NCI-H524 treated with DMSO at 0.1 percent for 48 hours (cell line): ENCODE measurements around the gene SLC39A8.

Source experiments
- DNase-seq: peaks from one replicate; lab custom pipeline; 2025; lab: John Stamatoyannopoulos, UW

SLC39A8 gene

DNA sequence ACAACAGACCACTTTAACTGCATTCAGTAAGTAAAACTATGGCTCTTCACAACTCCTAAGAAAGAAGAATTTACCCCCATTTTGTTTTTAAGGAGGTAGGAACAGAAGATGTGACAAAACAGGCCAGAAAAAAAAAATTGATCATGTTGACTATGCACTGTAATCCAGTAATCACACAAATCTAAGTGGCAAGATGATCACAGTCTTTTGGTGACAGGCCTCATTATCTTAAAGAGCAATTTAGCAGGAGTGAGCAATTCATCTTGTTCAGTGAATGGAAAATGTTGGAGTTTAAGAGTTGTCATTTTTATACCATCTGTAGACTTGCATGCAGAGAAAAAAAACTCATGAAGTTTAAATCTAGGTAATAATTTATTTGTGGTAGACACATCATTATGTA, 115.1 kb downstream of the SLC39A8 start:
- no peak for DNase-seq

DNA sequence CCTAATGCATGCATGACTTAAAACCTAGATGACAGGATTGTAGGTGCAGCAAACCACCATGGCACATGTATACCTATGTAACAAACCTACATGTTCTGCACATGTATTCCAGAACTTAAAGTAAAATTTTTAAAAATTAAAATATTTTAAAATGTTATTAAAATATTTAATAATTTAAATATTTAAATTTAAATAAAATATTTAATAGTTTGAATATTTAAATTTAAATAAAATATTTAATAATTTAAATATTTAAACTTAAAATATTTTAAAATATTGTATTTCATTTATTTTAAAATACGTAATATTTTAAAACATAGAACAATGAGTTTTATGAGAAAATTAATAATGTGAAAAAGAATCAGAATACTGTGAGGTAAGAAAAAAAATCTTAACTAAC, 117.9 kb downstream of the SLC39A8 start:
- DNase-seq, result no peak

- DNase-seq, result no peak
These were observed 121.8 kb downstream of the SLC39A8 start for GRCh38 chr4:102223461-102223860.

DNA sequence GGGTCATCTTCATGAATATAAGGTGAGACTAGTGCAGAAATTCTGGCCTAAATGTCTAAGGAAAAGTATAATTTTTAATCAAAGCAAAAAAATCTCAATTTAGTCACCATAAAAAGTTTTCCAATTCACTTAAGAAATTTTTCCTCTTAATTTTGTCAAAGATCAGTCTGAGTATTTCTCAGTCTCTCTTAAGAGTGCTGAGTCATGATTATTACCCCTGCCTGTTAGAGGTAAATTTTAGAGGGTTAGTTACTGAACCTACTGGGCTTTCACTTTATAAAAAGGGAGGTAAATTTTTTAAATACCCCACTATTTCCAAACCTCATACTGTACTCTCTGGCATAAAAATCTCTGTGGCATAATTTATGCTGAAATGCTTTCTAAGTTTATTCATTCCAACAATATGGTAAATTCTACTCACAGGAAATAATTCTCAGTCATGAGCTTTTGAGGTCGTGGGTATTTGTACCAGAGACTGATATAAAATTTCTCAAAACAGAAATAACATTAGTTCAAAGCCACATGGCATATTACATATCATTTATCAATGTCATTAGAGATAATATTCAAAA, 122.4 kb downstream of the SLC39A8 start:
- no peak for DNase-seq

- no peak for DNase-seq
These were observed 126.2 kb downstream of the SLC39A8 start for GRCh38 chr4:102219129-102219528.

- no peak for DNase-seq
These were observed 126.6 kb downstream of the SLC39A8 start for GRCh38 chr4:102218656-102219055.

- no peak for DNase-seq
These were observed 127.4 kb downstream of the SLC39A8 start for GRCh38 chr4:102217775-102218355.

- DNase-seq, result no peak
These were observed 127.9 kb downstream of the SLC39A8 start for GRCh38 chr4:102217345-102217744.

DNA sequence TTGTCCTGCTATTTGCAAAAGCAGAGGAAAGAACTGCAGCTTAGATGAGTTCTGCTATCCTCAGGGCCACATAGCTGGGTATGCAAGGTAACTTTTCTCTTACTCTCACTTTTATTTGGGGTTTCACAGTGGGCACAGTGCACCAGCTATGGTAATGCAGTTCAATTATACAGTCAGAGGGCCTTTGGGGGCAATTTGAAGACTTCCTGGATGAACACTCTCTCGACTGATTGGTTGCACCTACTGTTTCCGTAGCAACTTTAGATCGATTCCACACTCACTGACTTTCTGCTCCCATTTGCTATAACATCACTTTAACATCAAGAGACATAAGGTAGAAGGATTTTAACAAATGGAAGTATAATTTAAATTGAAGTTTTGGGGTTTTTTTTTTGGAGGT, 128.6 kb downstream of the SLC39A8 start:
- DNase-seq, result no peak

DNA sequence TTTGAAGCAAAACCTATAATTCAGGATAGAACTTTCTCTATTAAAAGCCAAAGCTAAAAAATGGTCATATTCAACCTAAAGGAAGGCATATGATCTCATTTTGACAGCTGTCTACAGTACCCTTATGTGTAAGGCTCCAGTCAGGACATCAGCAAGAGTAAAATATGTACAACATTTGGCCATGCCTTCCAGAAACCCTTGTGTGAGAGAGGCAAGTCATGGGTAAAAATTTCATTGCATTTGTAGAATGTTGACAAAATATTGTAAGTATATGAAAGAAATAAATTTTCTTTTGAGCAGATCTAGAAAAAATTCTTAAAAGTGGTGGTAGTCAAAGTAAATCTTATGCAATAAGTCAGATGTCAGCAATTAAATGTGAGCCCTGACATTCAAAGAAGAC, 132.3 kb downstream of the SLC39A8 start:
- DNase-seq, result no peak
